ENCODE data around the gene GYS1. TPM values are rescaled to one million over a fixed set of nuclear protein-coding genes. Genes with fewer than 3 reads are reported as not detected.

GYS1 gene
- total RNA-seq, 1 experiment from 2014 or later, result 38.6 TPM

- Histone ChIP-seq H3K4me2 (ENCODE audit: low read length) (no peak overlapping the region), H3K79me2 (ENCODE audit: low read length) (peaks cover 14% of the 10 kb centered on the region), H2AFZ (ENCODE audit: low read length) (no peak overlapping the region), H3K9me2 (replicated peaks; ENCODE audit: low read length) (no peaks in the 10 kb centered on the region), H3K4me3 (ENCODE audit: low read length) (no peak overlapping the region), H3K9ac (ENCODE audit: low read length) (no peak overlapping the region), H3K27me3 (ENCODE audit: low read length) (no peaks in the 10 kb centered on the region), H3K27ac (ENCODE audit: low read length) (no peak overlapping the region), H3K36me3 (ENCODE audit: low read depth, low read length) (peaks cover 7% of the 10 kb centered on the region; the same call in 1 of the 2 replicates), H3K9me3 (ENCODE audit: low read length) (no peaks in the 10 kb centered on the region), H3F3A (ENCODE audit: low read length, unreplicated experiment) (peaks cover 5% of the 10 kb centered on the region), H3K4me1 (ENCODE audit: insufficient read depth, low read length) (peaks cover 31% of the 10 kb centered on the region), H4K20me1 (ENCODE audit: low read length) (0 out of 2 replicates have a peak, but pooled peaks cover 5% of the 10 kb centered on the region)
- CTCF ChIA-PET, result no interaction called here
- POLR2A ChIA-PET (ENCODE audit: unreplicated experiment), result no interaction called here
- DNase-seq, result no peak
- intact Hi-C loops (cut with micrococcal nuclease), result no loop called here
- TF ChIP-seq EZH2phosphoT487 (IDR thresholded peaks at IDR 0.05; ENCODE audit: borderline replicate concordance, low read length), result no peak
- TF ChIP-seq EZH2 (IDR thresholded peaks at IDR 0.05; ENCODE audit: low read length, unreplicated experiment), result no peak
- TF ChIP-seq, protein P1, sequence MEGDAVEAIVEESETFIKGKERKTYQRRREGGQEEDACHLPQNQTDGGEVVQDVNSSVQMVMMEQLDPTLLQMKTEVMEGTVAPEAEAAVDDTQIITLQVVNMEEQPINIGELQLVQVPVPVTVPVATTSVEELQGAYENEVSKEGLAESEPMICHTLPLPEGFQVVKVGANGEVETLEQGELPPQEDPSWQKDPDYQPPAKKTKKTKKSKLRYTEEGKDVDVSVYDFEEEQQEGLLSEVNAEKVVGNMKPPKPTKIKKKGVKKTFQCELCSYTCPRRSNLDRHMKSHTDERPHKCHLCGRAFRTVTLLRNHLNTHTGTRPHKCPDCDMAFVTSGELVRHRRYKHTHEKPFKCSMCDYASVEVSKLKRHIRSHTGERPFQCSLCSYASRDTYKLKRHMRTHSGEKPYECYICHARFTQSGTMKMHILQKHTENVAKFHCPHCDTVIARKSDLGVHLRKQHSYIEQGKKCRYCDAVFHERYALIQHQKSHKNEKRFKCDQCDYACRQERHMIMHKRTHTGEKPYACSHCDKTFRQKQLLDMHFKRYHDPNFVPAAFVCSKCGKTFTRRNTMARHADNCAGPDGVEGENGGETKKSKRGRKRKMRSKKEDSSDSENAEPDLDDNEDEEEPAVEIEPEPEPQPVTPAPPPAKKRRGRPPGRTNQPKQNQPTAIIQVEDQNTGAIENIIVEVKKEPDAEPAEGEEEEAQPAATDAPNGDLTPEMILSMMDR (conservative IDR thresholded peaks at IDR 0.05; ENCODE audit: low read depth, low read length), result no peak
- BruUV-seq (replicated peaks), result no TSS peak
- no peak for ATAC-seq
Observed at GRCh38 chr19:48962849-48963165, 30.3 kb downstream of the GYS1 start.

DNA sequence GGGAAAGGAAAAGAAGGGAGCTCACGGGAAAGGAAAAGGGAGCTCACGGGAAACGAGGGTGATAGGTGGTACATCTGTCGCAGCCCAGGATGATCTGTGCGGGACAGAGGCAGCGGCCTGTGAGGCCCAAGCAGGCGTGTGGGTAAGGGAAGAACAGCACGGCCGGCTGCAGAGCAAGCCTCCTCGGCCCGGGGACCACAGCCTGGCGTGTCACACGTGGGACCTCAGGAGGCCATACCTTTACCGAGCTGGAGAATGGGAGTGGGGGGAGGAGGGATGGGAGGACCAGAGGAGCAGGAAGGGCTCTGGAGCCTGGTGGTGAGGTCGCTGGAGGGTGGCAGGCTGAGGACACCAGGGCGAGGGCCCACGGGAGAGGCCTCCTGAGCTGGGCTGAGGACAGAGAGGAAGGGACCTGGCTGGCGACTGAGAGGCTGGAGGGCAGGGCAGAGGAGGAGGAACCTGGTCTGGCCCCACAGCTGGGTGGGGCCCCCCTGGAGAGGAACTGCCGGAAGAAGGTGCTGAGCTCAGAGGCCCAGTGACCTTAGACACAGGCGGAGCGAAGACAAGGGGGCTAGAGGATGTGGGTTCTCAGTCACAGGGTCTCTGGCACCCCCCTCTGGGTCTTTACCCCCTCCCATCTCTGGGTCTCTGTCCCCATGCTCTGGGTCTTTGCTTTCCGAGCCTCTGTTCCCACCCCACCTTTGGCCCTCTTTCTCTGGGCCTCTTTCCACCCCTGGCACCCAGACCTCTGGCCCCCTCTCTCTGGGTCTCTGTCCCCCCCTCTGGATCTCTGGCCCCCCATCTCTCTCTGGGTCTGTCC lies 30.9 kb downstream of the GYS1 start:
- ChIA-PET POLR2A (ENCODE audit: unreplicated experiment) (interaction anchor here (0.6 kb wide), 2 partner anchors 81 to 83 kb away, joined by 7 to 22 read pairs; no protein-coding TSS in a partner anchor), CTCF (interaction anchor here (0.5 kb wide), 1 partner anchor 31 kb away, joined by 3 read pairs; the partner anchor contains the start of genes GYS1 and RUVBL2)
- Histone ChIP-seq H3K9me2 (replicated peaks; ENCODE audit: low read length) (no peaks in the 10 kb centered on the region), H3K27ac (ENCODE audit: low read length) (0 out of 2 replicates have a peak overlapping the region, but pooled peaks have one; percentile 23), H3K9me3 (ENCODE audit: low read length) (no peaks in the 10 kb centered on the region), H3K9ac (ENCODE audit: low read length) (no peak overlapping the region), H4K20me1 (ENCODE audit: low read length) (0 out of 2 replicates have a peak, but pooled peaks cover 5% of the 10 kb centered on the region), H2AFZ (ENCODE audit: low read length) (no peak overlapping the region), H3K4me2 (ENCODE audit: low read length) (no peak overlapping the region), H3K4me1 (ENCODE audit: insufficient read depth, low read length) (peaks cover 31% of the 10 kb centered on the region), H3K79me2 (ENCODE audit: low read length) (peaks cover 14% of the 10 kb centered on the region), H3K4me3 (ENCODE audit: low read length) (no peak overlapping the region), H3F3A (ENCODE audit: low read length, unreplicated experiment) (peaks cover 5% of the 10 kb centered on the region), H3K27me3 (ENCODE audit: low read length) (no peaks in the 10 kb centered on the region), H3K36me3 (ENCODE audit: low read depth, low read length) (peaks cover 7% of the 10 kb centered on the region; the same call in 1 of the 2 replicates)
- intact Hi-C loops (cut with micrococcal nuclease), result no loop called here
- peak; percentile 50 for ATAC-seq
- DNase-seq, result peak; percentile 18
- TF ChIP-seq, protein P1 (conservative IDR thresholded peaks at IDR 0.05; ENCODE audit: low read depth, low read length), result no peak
- TF ChIP-seq EZH2 (IDR thresholded peaks at IDR 0.05; ENCODE audit: low read length, unreplicated experiment), result no peak
- no peak for TF ChIP-seq EZH2phosphoT487 (IDR thresholded peaks at IDR 0.05; ENCODE audit: borderline replicate concordance, low read length)
- no TSS peak for BruUV-seq (replicated peaks)

DNA sequence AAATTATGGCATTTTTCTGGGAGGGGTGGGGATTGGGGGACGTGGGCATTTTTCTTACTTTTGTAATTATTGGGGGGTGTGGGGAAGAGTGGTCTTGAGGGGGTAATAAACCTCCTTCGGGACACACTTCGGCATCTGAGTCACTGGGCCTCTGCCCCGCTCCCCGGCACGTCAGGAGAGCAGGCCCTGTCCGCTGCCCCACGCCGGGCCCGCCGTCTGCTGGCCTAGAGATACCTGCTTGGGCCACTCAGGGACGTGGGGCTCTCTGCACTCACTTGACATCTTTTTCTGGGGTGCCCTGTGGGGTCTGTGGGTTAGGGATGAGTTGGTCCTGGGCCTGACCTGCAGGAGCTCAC lies 31.5 kb downstream of the GYS1 start:
- Histone ChIP-seq H3F3A (ENCODE audit: low read length, unreplicated experiment) (peaks cover 5% of the 10 kb centered on the region), H3K9ac (ENCODE audit: low read length) (no peak overlapping the region), H3K4me1 (ENCODE audit: insufficient read depth, low read length) (peaks cover 31% of the 10 kb centered on the region), H3K27ac (ENCODE audit: low read length) (no peak overlapping the region), H3K36me3 (ENCODE audit: low read depth, low read length) (peaks cover 7% of the 10 kb centered on the region; the same call in 1 of the 2 replicates), H3K9me2 (replicated peaks; ENCODE audit: low read length) (no peaks in the 10 kb centered on the region), H3K27me3 (ENCODE audit: low read length) (no peaks in the 10 kb centered on the region), H2AFZ (ENCODE audit: low read length) (no peak overlapping the region), H3K4me3 (ENCODE audit: low read length) (no peak overlapping the region), H3K4me2 (ENCODE audit: low read length) (no peak overlapping the region), H4K20me1 (ENCODE audit: low read length) (0 out of 2 replicates have a peak, but pooled peaks cover 5% of the 10 kb centered on the region), H3K9me3 (ENCODE audit: low read length) (no peaks in the 10 kb centered on the region), H3K79me2 (ENCODE audit: low read length) (peaks cover 14% of the 10 kb centered on the region)
- DNase-seq (no peak), ATAC-seq (no peak)
- POLR2A ChIA-PET (ENCODE audit: unreplicated experiment), result interaction anchor here (0.6 kb wide), 2 partner anchors 81 to 83 kb away, joined by 7 to 22 read pairs; no protein-coding TSS in a partner anchor
- intact Hi-C loops (cut with micrococcal nuclease), result no loop called here
- CTCF ChIA-PET, result interaction anchor here (0.5 kb wide), 1 partner anchor 32 kb away, joined by 3 read pairs; the partner anchor contains the start of genes GYS1 and RUVBL2
- no TSS peak for BruUV-seq (replicated peaks)
- TF ChIP-seq EZH2 (IDR thresholded peaks at IDR 0.05; ENCODE audit: low read length, unreplicated experiment) (no peak), EZH2phosphoT487 (IDR thresholded peaks at IDR 0.05; ENCODE audit: borderline replicate concordance, low read length) (no peak)
- TF ChIP-seq, protein P1 (conservative IDR thresholded peaks at IDR 0.05; ENCODE audit: low read depth, low read length), result no peak

Data from PC-3 (cell line).